G401 (cell line): ENCODE results near the gene SDHA. TPM values are rescaled to one million over a fixed set of nuclear protein-coding genes. Genes with fewer than 3 reads are reported as not detected.
"Not testable (repeated sequence)": the region's sequence is repeated elsewhere in the genome, so short reads cannot be mapped to it uniquely, and the experiment has no call there.

ENCODE experiments used
- DNase-seq: peaks from one replicate; pipeline ENCODE4 v3.0.0-alpha.2; 2015; ENCODE audit warnings: low spot score
- in situ Hi-C: cut with HindIII; loops from 2 replicates; pipeline ENCODE4 v1.10.0; 2016; ENCODE audit warnings: low sequenced_read_pairs, mixed read lengths
- total RNA-seq: library from RNA; depleted of rRNA; stranded (reverse); fragments of >200 nt; shearing (Covaris generic); gene quantifications from 2 replicates; pipeline ENCODE4 v1.2.3, GENCODE V29; 2014

Gene SDHA
- total RNA-seq, 1 experiment from 2014 or later: 223 TPM

- no peak for DNase-seq
- in situ Hi-C loops: no loop called here
Observed at GRCh38 chr5:195401-196160, 22.5 kb upstream of the SDHA start.

GRCh38 chr5:196350-196749, 21.8 kb upstream of the SDHA start:
- in situ Hi-C loops: no loop called here
- DNase-seq: no peak

- in situ Hi-C loops, DNase-seq: not testable (repeated sequence)
Observed at GRCh38 chr5:197031-197430, 21.1 kb upstream of the SDHA start.

GRCh38 chr5:197892-198489, 20.1 kb upstream of the SDHA start:
- in situ Hi-C loops: no loop called here
- no peak for DNase-seq

GRCh38 chr5:198516-199196, 19.5 kb upstream of the SDHA start:
- DNase-seq: no peak
- in situ Hi-C loops: no loop called here

- DNase-seq: no peak
- in situ Hi-C loops: no loop called here
Observed at GRCh38 chr5:199197-199949, 18.7 kb upstream of the SDHA start.

- in situ Hi-C loops: no loop called here
- DNase-seq: no peak
Observed at GRCh38 chr5:199950-200645, 18.0 kb upstream of the SDHA start.

- no peak for DNase-seq
- in situ Hi-C loops: no loop called here
Observed at GRCh38 chr5:200985-201384, 17.1 kb upstream of the SDHA start.

GRCh38 chr5:201672-202071, 16.4 kb upstream of the SDHA start:
- no peak for DNase-seq
- in situ Hi-C loops: no loop called here

GRCh38 chr5:203246-203930, 14.7 kb upstream of the SDHA start:
- no peak for DNase-seq
- in situ Hi-C loops: no loop called here

- DNase-seq: no peak
- in situ Hi-C loops: no loop called here
Observed at GRCh38 chr5:204001-204400, 14.1 kb upstream of the SDHA start.

GRCh38 chr5:204462-204861, 13.7 kb upstream of the SDHA start:
- in situ Hi-C loops: no loop called here
- no peak for DNase-seq

GRCh38 chr5:204966-205670, 13.0 kb upstream of the SDHA start:
- no peak for DNase-seq
- in situ Hi-C loops: no loop called here

GRCh38 chr5:206406-206805, 11.7 kb upstream of the SDHA start:
- in situ Hi-C loops: no loop called here
- DNase-seq: peak; percentile 50

- in situ Hi-C loops: no loop called here
- no peak for DNase-seq
Observed at GRCh38 chr5:206927-207536, 11.1 kb upstream of the SDHA start.

GRCh38 chr5:207599-207998, 10.5 kb upstream of the SDHA start:
- in situ Hi-C loops: no loop called here
- no peak for DNase-seq

- no peak for DNase-seq
- in situ Hi-C loops: no loop called here
Observed at GRCh38 chr5:208449-209114, 9.5 kb upstream of the SDHA start.
